GM18498 (cell line): ENCODE results near the gene PTPRM.

Source experiments
- ATAC-seq: cut with Tn5 transposase; IDR thresholded peaks from one replicate; pipeline ENCODE4 v1.9.1; 2021; ENCODE audit warnings: mild to moderate bottlenecking, moderate library complexity; ENCODE audit not compliant: unreplicated experiment

The PTPRM gene

GRCh38 chr18:8296886-8297616 is 729.9 kb downstream of the PTPRM start:
- ATAC-seq = no peak

- no peak for ATAC-seq
Observed at GRCh38 chr18:8298186-8298585, 731.1 kb downstream of the PTPRM start.

- ATAC-seq = no peak
Observed at GRCh38 chr18:8299054-8299980, 732.2 kb downstream of the PTPRM start.

GRCh38 chr18:8300751-8301410 is 733.8 kb downstream of the PTPRM start:
- ATAC-seq = no peak

- ATAC-seq = no peak
Observed at GRCh38 chr18:8301427-8302172, 734.5 kb downstream of the PTPRM start.

GRCh38 chr18:8303151-8303755 is 736.1 kb downstream of the PTPRM start:
- ATAC-seq = no peak

GRCh38 chr18:8307960-8308359 is 740.8 kb downstream of the PTPRM start:
- no peak for ATAC-seq

GRCh38 chr18:8313043-8313442 is 745.9 kb downstream of the PTPRM start:
- no peak for ATAC-seq

- no peak for ATAC-seq
Observed at GRCh38 chr18:8314124-8314523, 747.0 kb downstream of the PTPRM start.

- ATAC-seq = no peak
Observed at GRCh38 chr18:8319798-8320489, 752.8 kb downstream of the PTPRM start.

- ATAC-seq = no peak
Observed at GRCh38 chr18:8322486-8322885, 755.4 kb downstream of the PTPRM start.

GRCh38 chr18:8324343-8325065 is 757.4 kb downstream of the PTPRM start:
- ATAC-seq = no peak

GRCh38 chr18:8326763-8327394 is 759.8 kb downstream of the PTPRM start:
- no peak for ATAC-seq

- no peak for ATAC-seq
Observed at GRCh38 chr18:8328126-8328525, 761.0 kb downstream of the PTPRM start.

GRCh38 chr18:8329186-8329771 is 762.2 kb downstream of the PTPRM start:
- no peak for ATAC-seq

GRCh38 chr18:8330575-8330974 is 763.5 kb downstream of the PTPRM start:
- no peak for ATAC-seq

- ATAC-seq = no peak
Observed at GRCh38 chr18:8332286-8332685, 765.2 kb downstream of the PTPRM start.

GRCh38 chr18:8333961-8334360 is 766.8 kb downstream of the PTPRM start:
- ATAC-seq = no peak
